GM12878 (cell line): ENCODE data around the gene PRRT1. TPM values are rescaled to one million over a fixed set of nuclear protein-coding genes. Genes with fewer than 3 reads are reported as not detected.
A peak's percentile ranks its signal among the peaks of the same experiment; 100 is the strongest.

ENCODE experiments used
- ATF7 ChIP-seq: fragments of 450-650 bp; IDR thresholded peaks from 2 replicates; pipeline ENCODE4 v1.6.1; 2016; ENCODE audit warnings: low read depth, mild to moderate bottlenecking
- BCL11A ChIP-seq: IDR thresholded peaks from 2 replicates; pipeline ENCODE4 v1.6.1; 2011; ENCODE audit warnings: low read depth, low read length
- BHLHE40 ChIP-seq, 2 experiments: fragments of 450-650 bp in 1 of 2; IDR thresholded peaks; 2 replicates each; pipeline ENCODE4 v1.6.1; 2011 to 2017; ENCODE audit warnings: low read depth in 2 of 2, borderline replicate concordance in 1 of 2, improper control_type of control experiment in 1 of 2, low read length in 1 of 2, mild to moderate bottlenecking in 1 of 2
- CREM ChIP-seq: IDR thresholded peaks from 2 replicates; pipeline ENCODE4 v1.6.1; 2014; ENCODE audit warnings: antibody characterized with exemption, low read depth
- DPF2 ChIP-seq: fragments of 450-650 bp; IDR thresholded peaks from 2 replicates; pipeline ENCODE4 v1.6.1; 2017; ENCODE audit warnings: mild to moderate bottlenecking
- EED ChIP-seq: sonication (generic); IDR thresholded peaks from 2 replicates; pipeline ENCODE4 v1.6.1; 2016; ENCODE audit warnings: antibody characterized with exemption, low read depth
- ETV6 ChIP-seq, 2 experiments: fragments of 450-650 bp in 1 of 2; IDR thresholded peaks in 1 of 2; conservative IDR thresholded peaks in 1 of 2; 2 replicates each; pipeline ENCODE4 v1.6.1; 2014; ENCODE audit warnings: antibody characterized with exemption in 1 of 2, borderline replicate concordance in 1 of 2, low read depth in 1 of 2, mild to moderate bottlenecking in 1 of 2, moderate library complexity in 1 of 2
- FOS ChIP-seq: IDR thresholded peaks from 3 replicates; pipeline ENCODE4 v1.6.1; 2011; ENCODE audit warnings: borderline replicate concordance; ENCODE audit not compliant: insufficient read length; ENCODE audit errors: extremely low read depth
- GABPA ChIP-seq: IDR thresholded peaks from 2 replicates; pipeline ENCODE4 v1.6.1; 2014; ENCODE audit warnings: antibody characterized with exemption, low read depth, mild to moderate bottlenecking, inconsistent platforms
- JUND ChIP-seq: IDR thresholded peaks from 2 replicates; pipeline ENCODE4 v1.6.1; 2012; ENCODE audit warnings: low read depth, mild to moderate bottlenecking, low read length, improper control_type of control experiment, moderate library complexity
- MXI1 ChIP-seq: fragments of 150-350 bp; IDR thresholded peaks from 2 replicates; pipeline ENCODE4 v1.6.1; 2011; ENCODE audit warnings: low read depth, mild to moderate bottlenecking, inconsistent platforms, low read length, improper control_type of control experiment
- NFXL1 ChIP-seq: fragments of 450-650 bp; IDR thresholded peaks from 2 replicates; pipeline ENCODE4 v1.6.1; 2017; ENCODE audit warnings: antibody characterized with exemption, mild to moderate bottlenecking, borderline replicate concordance
- NFYB ChIP-seq: IDR thresholded peaks from 2 replicates; pipeline ENCODE4 v1.6.1; 2011; ENCODE audit warnings: low read depth, mild to moderate bottlenecking, low read length, improper control_type of control experiment, moderate library complexity; ENCODE audit not compliant: insufficient read depth
- PAX8 ChIP-seq: fragments of 450-650 bp; IDR thresholded peaks from 2 replicates; pipeline ENCODE4 v1.6.1; 2017; ENCODE audit warnings: mild to moderate bottlenecking, moderate library complexity
- POLR2A ChIP-seq: IDR thresholded peaks from 2 replicates; pipeline ENCODE4 v1.6.1; 2011; ENCODE audit warnings: low read depth, mild to moderate bottlenecking, low read length
- POLR2AphosphoS5 ChIP-seq: IDR thresholded peaks from 2 replicates; pipeline ENCODE4 v1.6.1; 2011; ENCODE audit warnings: mild to moderate bottlenecking, low read length, inconsistent platforms
- SIN3A ChIP-seq: IDR thresholded peaks from 2 replicates; pipeline ENCODE4 v1.6.1; 2012; ENCODE audit warnings: low read depth, low read length, improper control_type of control experiment
- SPI1 ChIP-seq: IDR thresholded peaks from 2 replicates; pipeline ENCODE4 v1.6.1; 2011; ENCODE audit warnings: low read depth, mild to moderate bottlenecking, low read length, moderate library complexity, borderline replicate concordance; ENCODE audit not compliant: insufficient read depth
- SREBF1 ChIP-seq: IDR thresholded peaks from 2 replicates; pipeline ENCODE4 v1.6.1; 2012; ENCODE audit warnings: mild to moderate bottlenecking, low read length
- SUPT20H ChIP-seq: IDR thresholded peaks from 2 replicates; pipeline ENCODE4 v1.6.1; 2011; ENCODE audit warnings: low read depth, mild to moderate bottlenecking, low read length, moderate library complexity, borderline replicate concordance; ENCODE audit not compliant: control insufficient read depth
- TAF1 ChIP-seq: IDR thresholded peaks from 2 replicates; pipeline ENCODE4 v1.6.1; 2011; ENCODE audit warnings: mild to moderate bottlenecking, low read depth, low read length, borderline replicate concordance
- TCF3 ChIP-seq: IDR thresholded peaks from 2 replicates; pipeline ENCODE4 v1.6.1; 2012; ENCODE audit warnings: low read depth, mild to moderate bottlenecking, low read length, borderline replicate concordance; ENCODE audit not compliant: insufficient read depth
- YBX1 ChIP-seq: fragments of 450-650 bp; IDR thresholded peaks from 2 replicates; pipeline ENCODE4 v1.6.1; 2016; ENCODE audit warnings: antibody characterized with exemption
- ZNF217 ChIP-seq: fragments of 450-650 bp; IDR thresholded peaks from 2 replicates; pipeline ENCODE4 v1.6.1; 2017; ENCODE audit warnings: antibody characterized with exemption, mild to moderate bottlenecking
- ZNF274 ChIP-seq: IDR thresholded peaks from one replicate; pipeline ENCODE4 v1.8.0; 2011; ENCODE audit not compliant: insufficient read length, insufficient read depth
- ZSCAN29 ChIP-seq: fragments of 450-650 bp; IDR thresholded peaks from 2 replicates; pipeline ENCODE4 v1.6.1; 2017; ENCODE audit warnings: mild to moderate bottlenecking, moderate library complexity
- polyA plus RNA-seq, 11 experiments: library from polyadenylated mRNA; depleted of rRNA in 4 of 11; unstranded in 6 of 11; stranded (reverse) in 5 of 11; fragments of >200 nt; fragmentation: Nextera tagmentation in 4 of 11; fragmentation: Illumina TruSeq in 1 of 11; extraction: Ambion mirVana in 4 of 11; extraction: Trizol in 1 of 11; gene quantifications; 1 replicate in 1 of 11; 2 replicates in 10 of 11; pipeline versions ENCODE4 v1.2.1 to v1.2.3, GENCODE V29; 2011 to 2016; ENCODE audit warnings: inconsistent platforms in 2 of 11, missing spikeins in 2 of 11, low read depth in 1 of 11
- total RNA-seq, 4 experiments: library from RNA; depleted of rRNA in 3 of 4; stranded (reverse); fragments of >200 nt in 3 of 4; fragmentation: Illumina TruSeq in 1 of 4; extraction: Trizol in 1 of 4; gene quantifications; 2 replicates each; pipeline versions ENCODE4 v1.2.1 to v1.2.3, GENCODE V29; 2013 to 2021
- TF ChIP-seq, protein P1 (sequence below): IDR thresholded peaks from 2 replicates; pipeline ENCODE4 v1.6.1; 2012; ENCODE audit warnings: low read depth, low read length, improper control_type of control experiment
- TF ChIP-seq, protein P2 (sequence below): fragments of 450-650 bp; IDR thresholded peaks from 2 replicates; pipeline ENCODE4 v1.6.1; 2017; ENCODE audit warnings: mild to moderate bottlenecking, moderate library complexity

PRRT1 gene
- total and polyA plus RNA-seq, 10 of the 15 experiments (the other 5 are each of a cell fraction or from before 2014, with no cell fraction given): 0.04 to 0.15 (median 0.10) TPM; not detected in 6

DNA sequence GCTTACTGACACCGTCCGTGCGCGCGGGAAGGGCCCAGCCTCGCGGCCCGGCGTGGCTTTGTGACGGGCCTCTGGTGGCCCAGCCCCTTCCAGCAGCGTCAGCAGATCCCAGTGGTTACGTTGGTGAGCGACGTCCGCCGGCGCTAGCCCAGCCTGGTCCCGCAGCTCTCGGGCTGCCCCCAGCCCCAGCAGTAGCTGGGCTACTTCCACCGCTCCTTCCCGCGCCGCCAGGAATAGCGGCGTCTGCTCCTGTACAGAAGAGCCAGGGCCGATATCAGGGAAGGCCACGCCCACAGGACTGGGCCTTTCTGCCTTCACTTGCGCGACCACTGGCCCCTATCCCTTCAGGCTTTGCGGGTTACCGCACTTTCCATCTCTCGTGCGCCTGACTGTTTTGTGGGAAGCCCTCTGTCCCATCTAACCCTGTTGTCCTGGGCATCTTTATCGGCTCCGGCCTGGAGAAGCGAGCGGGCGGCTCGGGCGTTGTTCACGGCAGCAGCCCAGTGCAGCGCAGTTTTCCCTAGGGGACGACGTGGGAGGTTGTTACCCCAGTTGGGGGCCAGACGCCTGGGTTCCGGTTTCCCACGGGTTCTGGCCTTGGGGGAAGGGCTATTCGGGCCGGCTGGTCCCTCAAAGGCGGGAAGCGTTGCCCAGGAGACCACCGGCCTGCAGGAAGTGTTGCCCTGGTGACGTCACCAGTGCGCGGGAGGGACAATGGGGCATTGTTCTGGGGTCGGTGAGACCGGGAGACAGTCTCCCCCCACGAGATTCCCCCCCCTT, 44.4 kb upstream of the PRRT1 start (continued):
- TF ChIP-seq ZNF274: no peak
- no peak for TF ChIP-seq SREBF1
- peak; percentile 94 for TF ChIP-seq DPF2
- TF ChIP-seq BHLHE40 (IDR thresholded peaks at IDR 0.05; ENCODE audit: borderline replicate concordance in 1 of 2, low read depth in 2 of 2, low read length in 1 of 2): peak; percentile 76 to 91; a peak in 3 of 4 replicates
- TF ChIP-seq FOS: no peak
- TF ChIP-seq ATF7: peak; percentile 99
- peak; percentile 97 for TF ChIP-seq CREM
- TF ChIP-seq SIN3A: peak; percentile 70; the same call in 1 of the 2 replicates
- TF ChIP-seq NFYB: no peak
- TF ChIP-seq, protein P1, sequence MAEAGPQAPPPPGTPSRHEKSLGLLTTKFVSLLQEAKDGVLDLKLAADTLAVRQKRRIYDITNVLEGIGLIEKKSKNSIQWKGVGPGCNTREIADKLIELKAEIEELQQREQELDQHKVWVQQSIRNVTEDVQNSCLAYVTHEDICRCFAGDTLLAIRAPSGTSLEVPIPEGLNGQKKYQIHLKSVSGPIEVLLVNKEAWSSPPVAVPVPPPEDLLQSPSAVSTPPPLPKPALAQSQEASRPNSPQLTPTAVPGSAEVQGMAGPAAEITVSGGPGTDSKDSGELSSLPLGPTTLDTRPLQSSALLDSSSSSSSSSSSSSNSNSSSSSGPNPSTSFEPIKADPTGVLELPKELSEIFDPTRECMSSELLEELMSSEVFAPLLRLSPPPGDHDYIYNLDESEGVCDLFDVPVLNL: peak; percentile 72
- TF ChIP-seq NFXL1: no peak
- TF ChIP-seq YBX1: no peak
- TF ChIP-seq PAX8: no peak
- peak; percentile 81 for TF ChIP-seq EED
- TF ChIP-seq POLR2AphosphoS5: peak; percentile 87
- no peak for TF ChIP-seq GABPA
- no peak for TF ChIP-seq TCF3
- TF ChIP-seq TAF1: peak; percentile 54
- TF ChIP-seq POLR2A: peak; percentile 93
- peak in 1 of 2 experiments; percentile 64; a peak in 2 of 4 replicates for TF ChIP-seq ETV6 (conservative IDR thresholded peaks at IDR 0.05 in 1 of 2, IDR thresholded peaks at IDR 0.05 in 1 of 2; ENCODE audit: borderline replicate concordance in 1 of 2, low read depth in 1 of 2)
- no peak for TF ChIP-seq ZNF217
- no peak for TF ChIP-seq ZSCAN29
- TF ChIP-seq BCL11A: peak; percentile 40; the same call in 1 of the 2 replicates
- TF ChIP-seq MXI1: peak; percentile 81
- TF ChIP-seq SUPT20H: no peak
- TF ChIP-seq, protein P2, sequence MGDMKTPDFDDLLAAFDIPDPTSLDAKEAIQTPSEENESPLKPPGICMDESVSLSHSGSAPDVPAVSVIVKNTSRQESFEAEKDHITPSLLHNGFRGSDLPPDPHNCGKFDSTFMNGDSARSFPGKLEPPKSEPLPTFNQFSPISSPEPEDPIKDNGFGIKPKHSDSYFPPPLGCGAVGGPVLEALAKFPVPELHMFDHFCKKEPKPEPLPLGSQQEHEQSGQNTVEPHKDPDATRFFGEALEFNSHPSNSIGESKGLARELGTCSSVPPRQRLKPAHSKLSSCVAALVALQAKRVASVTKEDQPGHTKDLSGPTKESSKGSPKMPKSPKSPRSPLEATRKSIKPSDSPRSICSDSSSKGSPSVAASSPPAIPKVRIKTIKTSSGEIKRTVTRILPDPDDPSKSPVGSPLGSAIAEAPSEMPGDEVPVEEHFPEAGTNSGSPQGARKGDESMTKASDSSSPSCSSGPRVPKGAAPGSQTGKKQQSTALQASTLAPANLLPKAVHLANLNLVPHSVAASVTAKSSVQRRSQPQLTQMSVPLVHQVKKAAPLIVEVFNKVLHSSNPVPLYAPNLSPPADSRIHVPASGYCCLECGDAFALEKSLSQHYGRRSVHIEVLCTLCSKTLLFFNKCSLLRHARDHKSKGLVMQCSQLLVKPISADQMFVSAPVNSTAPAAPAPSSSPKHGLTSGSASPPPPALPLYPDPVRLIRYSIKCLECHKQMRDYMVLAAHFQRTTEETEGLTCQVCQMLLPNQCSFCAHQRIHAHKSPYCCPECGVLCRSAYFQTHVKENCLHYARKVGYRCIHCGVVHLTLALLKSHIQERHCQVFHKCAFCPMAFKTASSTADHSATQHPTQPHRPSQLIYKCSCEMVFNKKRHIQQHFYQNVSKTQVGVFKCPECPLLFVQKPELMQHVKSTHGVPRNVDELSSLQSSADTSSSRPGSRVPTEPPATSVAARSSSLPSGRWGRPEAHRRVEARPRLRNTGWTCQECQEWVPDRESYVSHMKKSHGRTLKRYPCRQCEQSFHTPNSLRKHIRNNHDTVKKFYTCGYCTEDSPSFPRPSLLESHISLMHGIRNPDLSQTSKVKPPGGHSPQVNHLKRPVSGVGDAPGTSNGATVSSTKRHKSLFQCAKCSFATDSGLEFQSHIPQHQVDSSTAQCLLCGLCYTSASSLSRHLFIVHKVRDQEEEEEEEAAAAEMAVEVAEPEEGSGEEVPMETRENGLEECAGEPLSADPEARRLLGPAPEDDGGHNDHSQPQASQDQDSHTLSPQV: no peak
- peak; percentile 86 for TF ChIP-seq JUND
- peak; percentile 52; the same call in 1 of the 2 replicates for TF ChIP-seq SPI1
